ENCODE measurements around the gene SLC25A33.

SLC25A33 gene

DNA sequence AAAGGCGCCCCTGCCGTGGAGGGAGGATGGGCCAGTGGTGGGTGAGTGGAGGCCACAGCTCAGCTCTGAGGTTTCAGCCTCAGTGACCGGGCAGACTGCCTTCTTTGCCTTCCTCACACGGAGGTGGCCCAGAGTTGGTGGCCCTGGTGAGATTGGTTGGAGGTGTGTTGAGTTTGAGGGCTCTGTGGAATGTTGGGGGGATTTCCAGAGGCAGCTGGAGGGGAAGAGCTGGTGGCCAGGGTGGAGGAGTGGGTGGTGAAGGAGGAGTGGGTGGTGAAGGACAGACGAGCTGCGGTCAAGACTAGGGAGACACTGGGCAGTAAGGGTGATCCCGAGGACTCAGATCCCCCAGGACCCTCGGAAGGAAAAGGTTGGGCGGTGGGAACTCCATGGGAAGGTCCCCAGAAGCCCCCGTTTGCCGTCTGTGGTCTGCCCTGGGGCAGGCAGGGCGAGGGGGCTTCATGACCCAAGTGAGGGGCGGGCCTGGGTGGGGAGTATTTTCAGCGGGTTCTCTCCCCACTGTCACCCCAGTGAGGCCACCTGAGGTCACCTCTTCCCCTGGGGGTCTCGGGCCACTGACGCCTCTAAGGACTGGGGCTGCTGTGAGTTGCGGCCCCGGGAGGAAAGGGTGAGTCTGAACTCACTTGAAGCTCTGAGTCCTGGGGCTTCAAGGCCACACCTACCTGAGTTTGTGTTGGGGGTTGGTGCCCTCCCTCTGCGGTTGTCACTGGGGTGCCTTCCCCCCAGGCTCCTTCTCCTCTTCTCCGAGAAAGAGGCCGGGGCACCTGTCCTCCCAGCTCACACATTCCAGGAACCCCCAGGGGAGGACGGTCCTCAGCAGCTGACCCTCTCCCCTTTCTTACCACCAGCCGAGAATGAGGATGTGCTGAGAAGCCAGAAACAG is 89.5 kb downstream of the SLC25A33 start:
- peak; percentile 86 for DNase-seq

DNA sequence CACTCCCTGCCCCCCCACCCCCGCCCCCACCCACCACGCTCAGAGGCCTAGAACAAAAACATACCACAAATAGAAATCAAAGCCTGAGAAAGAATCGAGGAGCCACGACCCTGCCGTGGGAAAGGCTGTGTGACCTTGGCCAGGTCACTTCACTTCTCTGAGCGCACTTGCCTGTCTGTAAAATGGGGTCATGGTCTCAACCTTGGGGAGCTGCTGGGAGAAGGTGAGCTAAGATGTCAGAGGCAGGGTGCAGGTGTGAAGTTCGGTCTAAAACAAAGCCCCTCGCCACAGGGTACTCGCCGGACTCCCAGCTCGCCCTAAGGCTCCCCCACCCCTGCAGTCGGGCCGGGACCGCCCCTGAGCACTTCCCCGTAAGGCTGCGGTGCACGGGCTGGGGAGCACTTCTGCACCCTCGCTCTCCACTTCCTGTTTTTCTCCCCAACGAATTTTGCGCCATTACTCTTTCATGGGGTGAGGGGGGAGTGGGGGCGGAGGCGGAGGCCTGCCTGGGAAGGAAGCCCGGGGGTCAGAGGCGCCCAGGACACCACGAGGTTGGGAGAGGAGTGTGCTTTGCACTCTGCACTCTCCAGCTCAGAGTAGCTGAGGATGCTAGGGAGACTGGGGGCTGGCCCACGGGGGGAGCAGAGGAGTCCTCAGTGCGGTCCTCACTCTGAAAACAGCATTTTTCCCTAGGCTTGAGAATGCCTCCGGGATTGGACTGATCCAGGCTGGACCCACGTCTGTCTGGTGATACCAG is 90.4 kb downstream of the SLC25A33 start:
- peak; percentile 87 for DNase-seq

DNA sequence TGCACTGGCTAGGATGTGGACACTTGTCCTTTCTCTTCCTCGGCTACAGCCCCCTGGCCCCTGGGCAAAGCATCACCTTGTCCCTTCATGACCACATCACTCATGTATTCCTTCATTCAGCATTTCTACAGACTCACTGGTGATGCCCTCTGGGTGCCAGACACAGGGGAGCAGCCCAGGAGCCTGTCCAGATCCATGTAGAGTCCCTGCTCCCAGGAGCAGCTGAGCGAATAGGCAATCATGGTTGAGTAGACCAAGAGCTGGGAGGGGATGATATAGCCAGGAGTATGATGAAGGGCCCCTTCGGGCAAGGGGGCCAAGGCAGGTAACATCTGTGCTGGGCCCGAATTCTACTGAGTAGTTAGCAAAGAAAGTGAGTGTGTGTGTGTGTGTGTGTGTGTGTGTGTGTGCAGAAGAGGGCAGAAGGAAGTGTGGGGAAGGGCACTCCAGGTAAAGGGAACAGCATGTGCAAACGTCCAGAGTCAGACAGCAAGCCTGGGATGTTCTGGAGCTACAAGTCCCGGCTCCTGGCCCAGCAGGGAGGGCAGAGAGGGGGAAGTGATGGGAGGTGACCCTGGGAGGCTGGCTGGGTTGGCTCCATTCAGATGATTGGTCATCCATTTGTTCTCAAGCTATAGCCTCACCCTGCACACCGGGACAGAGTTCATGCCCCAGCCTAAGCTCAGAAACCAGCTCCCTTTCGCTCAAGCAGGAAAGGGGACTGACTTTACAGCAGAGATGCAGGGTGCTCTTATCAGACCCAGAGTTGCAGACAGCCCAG is 91.3 kb downstream of the SLC25A33 start:
- DNase-seq: peak; percentile 44

DNA sequence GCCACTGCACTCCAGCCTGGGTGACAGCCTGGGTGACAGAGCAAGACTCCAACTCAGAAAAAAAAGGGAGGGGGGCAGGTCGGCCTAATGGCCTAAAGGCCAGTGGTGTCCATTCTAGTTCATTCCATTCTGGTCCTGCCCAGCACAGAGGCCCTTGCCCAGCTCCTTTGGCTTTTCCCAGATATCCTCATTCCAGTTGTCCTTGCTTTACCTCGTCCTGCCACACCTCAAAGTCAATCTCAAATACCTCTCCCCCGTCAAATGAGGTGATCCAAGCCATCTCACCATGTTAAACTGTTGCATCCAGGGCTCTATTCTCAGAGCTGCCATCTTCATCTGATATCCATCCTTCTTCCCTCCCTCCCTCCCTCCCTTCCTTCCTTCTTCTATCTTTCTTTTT is 92.3 kb downstream of the SLC25A33 start:
- no peak for DNase-seq

DNA sequence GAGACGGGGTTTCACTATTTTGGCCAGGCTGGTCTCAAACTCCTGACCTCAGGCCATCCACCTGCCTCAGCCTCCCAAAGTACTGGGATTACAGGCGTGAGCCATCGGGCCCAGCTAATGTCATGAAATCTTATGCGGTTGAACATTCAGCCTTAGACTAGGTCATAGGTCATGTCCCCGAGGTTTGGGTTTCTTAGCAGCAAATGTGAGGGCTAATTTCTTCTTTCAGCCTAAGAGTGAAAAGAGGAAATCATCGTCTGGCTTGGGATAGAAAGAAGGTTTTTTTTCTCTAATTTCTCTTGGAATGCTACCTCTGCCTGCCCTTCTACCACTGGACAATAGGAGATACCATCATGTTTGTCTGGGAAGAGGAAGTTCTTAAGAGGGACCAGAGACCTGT is 94.2 kb downstream of the SLC25A33 start:
- DNase-seq: no peak

DNA sequence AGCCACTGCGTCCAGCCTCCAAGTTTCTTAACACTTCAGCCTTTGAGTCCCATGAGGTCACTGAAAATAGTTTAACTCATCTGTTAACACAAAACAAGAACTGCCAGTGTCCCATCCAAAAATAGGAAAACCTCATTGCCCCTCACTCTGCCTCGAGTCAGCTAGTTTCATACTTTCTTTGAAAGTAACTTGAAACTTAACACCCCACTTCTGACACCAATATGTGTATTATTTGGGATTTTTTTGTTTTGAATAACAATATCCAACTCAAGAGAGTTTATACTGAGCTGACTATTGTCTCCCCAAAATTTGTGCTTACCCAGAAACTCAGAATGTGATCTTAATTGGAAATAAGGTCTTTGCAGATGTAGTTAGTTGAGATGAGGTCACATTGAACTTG is 95.3 kb downstream of the SLC25A33 start:
- no peak for DNase-seq
